Astrocyte of the spinal cord (primary cell): ENCODE data around the gene TRMT2A.

Source experiments
- DNase-seq: peaks from one replicate; pipeline ENCODE4 v3.0.0; 2011; ENCODE audit warnings: low read depth, low spot score
- H3K4me3 ChIP-seq: 2 replicates; pipeline ENCODE4 v1.5.1; 2011; ENCODE audit warnings: low read depth, mild to moderate bottlenecking, low read length, moderate library complexity
- CTCF ChIP-seq: IDR thresholded peaks from 2 replicates; pipeline ENCODE4 v1.5.1; 2012; ENCODE audit warnings: low read depth, mild to moderate bottlenecking, low read length, inconsistent platforms
- in situ Hi-C: cut with HindIII; loops from 2 replicates; pipeline ENCODE4 v1.10.0; 2017; ENCODE audit warnings: low sequenced_read_pairs

The TRMT2A gene

DNA sequence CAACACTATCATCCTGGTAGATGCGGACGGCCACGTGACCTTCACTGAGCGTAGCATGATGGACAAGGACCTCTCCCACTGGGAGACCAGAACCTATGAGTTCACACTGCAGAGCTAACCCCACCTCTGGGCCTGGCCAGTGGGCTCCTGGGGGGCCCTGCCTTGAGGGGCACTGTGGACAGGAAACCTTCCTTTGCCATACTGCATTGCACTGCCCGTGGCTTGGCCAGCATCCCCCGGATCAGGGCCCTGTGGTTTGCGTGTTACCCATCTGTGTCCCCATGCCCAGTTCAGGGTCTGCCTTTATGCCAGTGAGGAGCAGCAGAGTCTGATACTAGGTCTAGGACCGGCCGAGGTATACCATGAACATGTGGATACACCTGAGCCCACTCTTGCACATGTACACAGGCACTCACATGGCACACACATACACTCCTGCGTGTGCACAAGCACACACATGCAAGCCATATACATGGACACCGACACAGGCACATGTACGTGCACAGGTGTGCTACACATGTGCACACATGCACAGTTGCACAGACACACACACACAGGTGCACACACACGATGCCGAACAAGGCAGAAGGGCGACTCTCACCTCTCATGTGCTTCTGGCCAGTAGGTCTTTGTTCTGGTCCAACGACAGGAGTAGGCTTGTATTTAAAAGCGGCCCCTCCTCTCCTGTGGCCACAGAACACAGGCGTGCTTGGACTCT is 52.3 kb downstream of the TRMT2A start:
- in situ Hi-C loops, result no loop called here
- no peak overlapping the region for H3K4me3 ChIP-seq
- no peak for TF ChIP-seq CTCF
- DNase-seq, result no peak

- DNase-seq, result no peak
- no peak for TF ChIP-seq CTCF
- H3K4me3 ChIP-seq, result no peak overlapping the region
- in situ Hi-C loops, result no loop called here
Measured at GRCh38 chr22:20064140-20064480, 52.9 kb downstream of the TRMT2A start.

DNA sequence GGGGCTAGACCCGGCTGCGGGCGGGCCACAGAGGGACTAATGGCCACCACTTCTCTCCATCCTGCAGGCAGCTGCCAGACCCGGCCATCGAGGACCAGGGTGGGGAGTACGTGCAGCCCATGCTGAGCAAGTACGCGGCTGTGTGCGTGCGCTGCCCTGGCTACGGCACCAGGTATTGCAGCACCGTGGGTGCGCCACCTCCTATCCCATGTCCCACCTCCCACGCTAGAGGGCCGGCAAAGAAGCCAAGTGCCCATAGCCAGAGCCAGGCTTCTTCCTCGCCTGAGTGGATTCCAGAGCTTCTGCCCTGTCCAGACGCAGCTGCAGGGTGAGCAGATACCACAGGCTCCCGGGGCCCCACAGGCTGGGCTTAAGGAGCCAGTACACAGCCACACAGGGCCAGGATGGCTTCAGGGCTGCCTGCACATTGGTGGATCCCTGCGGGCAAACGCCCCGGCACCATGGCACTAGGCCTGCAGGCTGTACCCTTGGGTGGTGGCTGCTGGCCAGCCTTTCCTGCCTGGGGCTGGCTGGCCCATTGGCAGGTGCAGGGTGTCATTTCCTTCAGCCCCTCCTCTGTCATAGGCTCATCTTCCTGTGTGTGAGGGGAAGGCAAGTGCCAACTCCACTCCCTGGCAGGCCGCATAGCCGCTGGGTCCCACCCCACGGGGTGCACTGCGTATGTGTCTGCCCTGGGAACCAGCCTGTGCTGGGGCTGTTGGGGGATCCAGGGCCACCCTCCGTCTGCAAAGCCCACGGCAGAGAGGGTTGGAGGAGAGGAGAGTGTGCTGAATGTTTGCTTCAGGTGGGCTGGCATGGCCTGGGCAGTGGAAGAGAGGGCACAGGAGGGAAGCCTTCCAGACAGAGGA is 53.5 kb downstream of the TRMT2A start:
- no peak for DNase-seq
- TF ChIP-seq CTCF, result no peak
- no peak overlapping the region for H3K4me3 ChIP-seq
- in situ Hi-C loops, result no loop called here

- H3K4me3 ChIP-seq, result no peak overlapping the region
- in situ Hi-C loops, result no loop called here
- TF ChIP-seq CTCF, result no peak
- peak; percentile 62 for DNase-seq
Measured at GRCh38 chr22:20062766-20063083, 54.3 kb downstream of the TRMT2A start.

- no peak for TF ChIP-seq CTCF
- DNase-seq, result no peak
- in situ Hi-C loops, result no loop called here
Measured at GRCh38 chr22:20062043-20062765, 54.8 kb downstream of the TRMT2A start.

More at GRCh38 chr22:20062043-20062765, 54.8 kb downstream of the TRMT2A start:
- H3K4me3 ChIP-seq, result no peak overlapping the region
